ENCODE measurements around the gene KLHL4. TPM values are rescaled to one million over a fixed set of nuclear protein-coding genes. Genes with fewer than 3 reads are reported as not detected.
"Not testable (repeated sequence)": the region's sequence is repeated elsewhere in the genome, so short reads cannot be mapped to it uniquely, and the experiment has no call there.

The KLHL4 gene
- total RNA-seq, 4 donors from 2014 or later, result 1.5 to 3.1 (median 2.0) TPM

DNA sequence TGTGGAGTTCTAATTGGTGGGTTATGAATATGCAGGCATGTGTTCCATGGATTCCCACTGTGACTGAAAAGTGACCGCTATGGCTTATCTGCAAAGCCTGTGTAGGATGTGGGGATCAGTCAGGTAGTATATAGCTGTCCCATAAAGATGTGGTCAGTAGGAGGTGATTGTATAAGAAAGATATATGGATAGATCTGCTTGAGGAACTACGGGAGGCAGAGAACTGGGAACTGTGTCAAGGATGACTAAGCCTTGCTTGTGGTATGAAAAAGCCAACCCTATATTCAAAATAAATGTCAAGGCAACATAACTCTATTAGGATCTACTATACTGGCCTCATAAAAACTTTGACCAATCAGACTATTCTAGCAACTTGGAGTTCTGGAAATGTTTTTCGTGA lies 185.2 kb downstream of the KLHL4 start:
- 60 to 66% methylated on average over 3 of the region's 3 CpGs for WGBS, 2 donors (ENCODE audit: low coverage in 1 of 2)
- ATAC-seq, result no peak
- Histone ChIP-seq H3K27me3 (no peaks in the 10 kb centered on the region), H3K4me1 (no peaks in the 10 kb centered on the region), H3K9me3 (no peaks in the 10 kb centered on the region), H3K36me3 (no peaks in the 10 kb centered on the region), H3K4me3 (no peak overlapping the region), H3K27ac (no peak overlapping the region)
- no peak for TF ChIP-seq POLR2A (IDR thresholded peaks at IDR 0.05)
- TF ChIP-seq EP300 (IDR thresholded peaks at IDR 0.05), result no peak
- TF ChIP-seq, protein P1, sequence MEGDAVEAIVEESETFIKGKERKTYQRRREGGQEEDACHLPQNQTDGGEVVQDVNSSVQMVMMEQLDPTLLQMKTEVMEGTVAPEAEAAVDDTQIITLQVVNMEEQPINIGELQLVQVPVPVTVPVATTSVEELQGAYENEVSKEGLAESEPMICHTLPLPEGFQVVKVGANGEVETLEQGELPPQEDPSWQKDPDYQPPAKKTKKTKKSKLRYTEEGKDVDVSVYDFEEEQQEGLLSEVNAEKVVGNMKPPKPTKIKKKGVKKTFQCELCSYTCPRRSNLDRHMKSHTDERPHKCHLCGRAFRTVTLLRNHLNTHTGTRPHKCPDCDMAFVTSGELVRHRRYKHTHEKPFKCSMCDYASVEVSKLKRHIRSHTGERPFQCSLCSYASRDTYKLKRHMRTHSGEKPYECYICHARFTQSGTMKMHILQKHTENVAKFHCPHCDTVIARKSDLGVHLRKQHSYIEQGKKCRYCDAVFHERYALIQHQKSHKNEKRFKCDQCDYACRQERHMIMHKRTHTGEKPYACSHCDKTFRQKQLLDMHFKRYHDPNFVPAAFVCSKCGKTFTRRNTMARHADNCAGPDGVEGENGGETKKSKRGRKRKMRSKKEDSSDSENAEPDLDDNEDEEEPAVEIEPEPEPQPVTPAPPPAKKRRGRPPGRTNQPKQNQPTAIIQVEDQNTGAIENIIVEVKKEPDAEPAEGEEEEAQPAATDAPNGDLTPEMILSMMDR (IDR thresholded peaks at IDR 0.05), result no peak
- no peak for TF ChIP-seq POLR2AphosphoS5 (IDR thresholded peaks at IDR 0.05)

GRCh38 chrX:87703469-87703868 lies 185.9 kb downstream of the KLHL4 start:
- not testable (repeated sequence) for H3K4me1 ChIP-seq, H3K9me3 ChIP-seq, ATAC-seq, H3K36me3 ChIP-seq, H3K4me3 ChIP-seq, H3K27me3 ChIP-seq, H3K27ac ChIP-seq
- WGBS, 2 donors (ENCODE audit: low coverage in 1 of 2), result no CpG with 5 or more reads among the region's 5 CpGs

DNA sequence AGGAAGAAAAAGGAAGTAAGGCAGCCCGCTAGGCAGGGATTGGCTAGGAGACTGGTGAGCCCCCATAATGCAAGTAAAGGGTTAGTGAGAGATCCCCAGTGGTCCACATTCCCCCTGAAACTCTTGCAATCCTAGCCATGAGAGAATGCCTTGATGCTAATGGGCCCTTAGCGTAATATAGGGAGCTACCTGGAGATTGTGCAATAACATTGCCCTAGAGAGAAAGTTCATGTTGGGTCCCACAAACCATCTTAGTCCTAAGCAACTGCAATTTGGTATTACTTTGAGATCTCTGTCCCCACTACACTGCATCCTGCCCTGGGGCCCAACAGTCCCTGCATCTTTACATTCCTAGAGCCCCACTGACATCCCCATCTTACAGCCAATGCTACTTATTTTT lies 188.5 kb downstream of the KLHL4 start:
- ATAC-seq, result no peak
- no peak overlapping the region for H3K4me3 ChIP-seq
- no peaks in the 10 kb centered on the region for H3K27me3 ChIP-seq
- WGBS, 2 donors (ENCODE audit: low coverage in 1 of 2), result 67 to 100% methylated on average over 1 to 2 of the region's 2 CpGs
- H3K36me3 ChIP-seq, result no peaks in the 10 kb centered on the region
- H3K27ac ChIP-seq, result no peak overlapping the region
- H3K9me3 ChIP-seq, result no peaks in the 10 kb centered on the region
- no peak for TF ChIP-seq EP300 (IDR thresholded peaks at IDR 0.05)
- no peak for TF ChIP-seq POLR2A (IDR thresholded peaks at IDR 0.05)
- TF ChIP-seq, protein P1 (IDR thresholded peaks at IDR 0.05), result no peak
- TF ChIP-seq POLR2AphosphoS5 (IDR thresholded peaks at IDR 0.05), result no peak
- no peaks in the 10 kb centered on the region for H3K4me1 ChIP-seq

- Histone ChIP-seq H3K27me3 (no peaks in the 10 kb centered on the region), H3K27ac (no peak overlapping the region), H3K4me3 (no peak overlapping the region), H3K9me3 (no peaks in the 10 kb centered on the region), H3K4me1 (no peaks in the 10 kb centered on the region), H3K36me3 (no peaks in the 10 kb centered on the region)
- 75 to 100% methylated on average over 1 of the region's 1 CpG for WGBS, 2 donors (ENCODE audit: low coverage in 1 of 2)
- no peak for ATAC-seq
- TF ChIP-seq, protein P1 (IDR thresholded peaks at IDR 0.05), result no peak
- TF ChIP-seq POLR2A (IDR thresholded peaks at IDR 0.05) (no peak), EP300 (IDR thresholded peaks at IDR 0.05) (no peak)
These were observed 193.0 kb downstream of the KLHL4 start for GRCh38 chrX:87710580-87710979.

Measured in gastroesophageal sphincter (tissue), 4 donors.